ENCODE results near the gene SEMA6B. TPM values are rescaled to one million over a fixed set of nuclear protein-coding genes. Genes with fewer than 3 reads are reported as not detected.

SEMA6B gene
- total RNA-seq, 1 experiment from 2014 or later: 8.4 TPM

- no peak for DNase-seq (ENCODE audit: low spot score)
Observed at GRCh38 chr19:4510435-4511255, 48.8 kb downstream of the SEMA6B start.

DNA sequence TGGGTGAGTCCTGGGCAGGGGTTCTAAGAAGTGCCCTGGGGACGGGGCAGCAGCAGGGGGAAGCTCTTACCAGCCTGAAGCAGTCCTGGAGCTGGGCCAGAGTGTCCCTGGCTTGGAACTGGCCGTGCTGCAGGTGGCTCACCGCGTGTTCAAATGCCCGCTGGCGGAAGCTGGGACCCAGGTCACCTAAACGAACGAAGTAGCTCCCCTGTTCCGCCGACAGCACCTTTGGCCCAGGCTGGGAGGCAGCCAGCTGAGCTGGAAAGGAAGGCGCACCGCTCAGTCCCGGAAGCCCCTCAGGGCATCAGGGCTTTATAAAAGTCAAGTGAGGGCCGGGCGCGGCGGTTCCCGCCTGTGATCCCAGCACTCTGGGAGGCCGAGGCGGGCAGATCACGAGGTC, 50.8 kb downstream of the SEMA6B start:
- no peak for DNase-seq (ENCODE audit: low spot score)

DNA sequence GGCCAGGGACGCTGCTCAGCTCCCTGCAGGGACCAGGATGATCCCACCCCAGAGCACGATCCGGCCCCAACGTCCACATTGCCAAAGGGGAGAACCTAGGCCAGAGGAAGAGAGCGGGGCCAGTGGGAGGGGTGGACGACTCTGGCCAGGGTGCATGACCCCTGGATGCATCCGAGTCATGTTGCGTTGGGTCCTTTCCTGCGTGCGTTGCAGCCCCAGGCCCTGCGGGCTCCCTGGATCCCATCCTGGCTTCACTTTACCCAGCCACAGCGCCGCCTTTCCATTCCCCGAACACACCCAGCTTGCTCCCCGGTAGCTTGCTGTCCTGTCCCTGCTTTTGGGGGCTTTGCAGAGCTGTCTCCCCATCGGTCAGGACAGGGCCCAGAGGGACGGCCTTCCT, 51.7 kb downstream of the SEMA6B start:
- DNase-seq (ENCODE audit: low spot score): no peak

DNA sequence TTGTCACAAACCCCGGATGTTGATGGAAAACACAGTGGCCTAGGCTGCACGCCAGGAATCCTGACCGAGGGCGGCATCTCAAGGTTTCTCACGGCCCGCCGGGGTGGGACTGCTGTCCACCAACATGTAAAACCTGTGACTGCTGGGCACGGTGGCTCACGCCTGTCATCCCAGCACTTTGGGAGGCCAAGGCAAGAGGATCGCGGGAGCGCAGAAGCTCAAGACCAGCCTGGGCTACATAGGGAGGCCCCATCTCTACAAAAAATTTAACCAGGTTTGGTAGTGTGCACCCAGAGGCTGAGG, 52.4 kb downstream of the SEMA6B start:
- no peak for DNase-seq (ENCODE audit: low spot score)

GRCh38 chr19:4506449-4507149, 52.9 kb downstream of the SEMA6B start:
- no peak for DNase-seq (ENCODE audit: low spot score)

DNA sequence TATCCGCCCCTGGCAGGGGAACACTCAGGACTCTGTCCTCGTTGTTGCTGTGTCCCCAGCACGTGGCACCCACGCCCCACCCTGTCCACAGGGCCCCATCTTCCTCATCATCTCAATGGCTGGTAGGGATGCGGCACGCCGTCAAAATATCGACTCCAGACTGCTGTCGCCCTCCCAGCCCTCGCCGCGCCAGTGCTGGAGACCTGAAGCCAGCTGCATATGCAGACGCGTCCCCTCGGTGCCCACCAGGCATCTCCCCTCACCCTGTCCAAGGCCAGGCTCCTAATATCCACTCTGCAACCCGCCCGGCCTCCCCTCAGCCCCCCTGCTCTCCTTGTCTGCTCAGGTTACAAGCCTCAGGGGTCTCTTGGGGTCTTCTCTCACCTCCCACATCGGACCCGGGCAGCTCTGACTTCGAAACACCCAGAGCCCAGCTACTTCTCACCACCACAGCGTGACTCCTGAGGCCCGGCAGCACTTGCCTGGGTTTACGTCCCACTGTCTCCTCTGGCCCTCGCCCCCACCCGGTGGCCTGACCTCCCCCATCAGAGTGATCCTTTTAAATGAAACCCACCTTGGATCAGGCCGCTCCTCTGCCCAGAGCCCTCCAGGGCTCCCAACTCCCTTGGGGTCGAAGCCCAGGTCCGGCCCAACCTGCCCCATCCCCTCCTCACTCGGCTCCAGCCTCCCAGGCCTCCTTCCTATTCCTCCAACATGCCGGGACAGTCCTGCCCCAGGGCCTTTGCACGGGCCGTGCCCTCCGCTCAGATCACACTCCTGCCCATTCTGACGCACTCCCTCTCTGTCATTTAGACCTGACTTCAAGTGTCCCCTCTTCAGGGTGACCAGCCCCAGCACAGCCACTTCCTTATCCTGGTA, 53.7 kb downstream of the SEMA6B start:
- DNase-seq (ENCODE audit: low spot score): no peak

DNA sequence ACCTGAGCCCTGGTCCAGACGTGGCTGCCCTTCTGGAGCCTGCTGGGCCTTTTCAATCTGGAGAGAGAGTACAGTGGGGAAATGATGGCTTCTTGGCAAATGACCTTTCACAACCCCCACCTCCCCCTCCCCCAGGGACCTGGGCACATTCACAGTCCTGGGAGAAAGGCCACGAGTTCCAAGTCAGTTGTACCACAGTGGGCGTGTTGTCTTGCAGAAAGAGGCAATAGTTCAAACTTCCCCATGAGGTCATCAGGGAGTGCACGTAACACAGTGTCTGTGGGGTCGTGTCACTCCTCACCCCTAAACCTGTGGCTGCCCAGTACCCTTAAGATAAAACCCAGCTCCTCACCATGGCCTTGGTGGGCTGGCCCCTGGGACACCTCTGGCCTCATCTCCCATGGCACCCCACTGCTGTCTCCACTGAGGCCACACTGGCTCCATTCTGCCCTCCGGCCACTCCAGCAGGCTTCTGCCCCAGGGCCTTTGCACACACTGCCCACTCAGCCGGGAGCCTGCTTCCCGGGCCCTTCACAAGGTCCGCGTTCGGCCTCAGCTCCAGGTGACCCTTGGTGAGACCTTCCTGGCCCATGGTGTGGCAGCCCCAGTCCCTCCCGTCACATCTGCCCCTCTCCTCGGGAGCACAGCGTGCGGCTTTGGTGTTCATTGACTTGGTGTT, 54.5 kb downstream of the SEMA6B start:
- no peak for DNase-seq (ENCODE audit: low spot score)

DNA sequence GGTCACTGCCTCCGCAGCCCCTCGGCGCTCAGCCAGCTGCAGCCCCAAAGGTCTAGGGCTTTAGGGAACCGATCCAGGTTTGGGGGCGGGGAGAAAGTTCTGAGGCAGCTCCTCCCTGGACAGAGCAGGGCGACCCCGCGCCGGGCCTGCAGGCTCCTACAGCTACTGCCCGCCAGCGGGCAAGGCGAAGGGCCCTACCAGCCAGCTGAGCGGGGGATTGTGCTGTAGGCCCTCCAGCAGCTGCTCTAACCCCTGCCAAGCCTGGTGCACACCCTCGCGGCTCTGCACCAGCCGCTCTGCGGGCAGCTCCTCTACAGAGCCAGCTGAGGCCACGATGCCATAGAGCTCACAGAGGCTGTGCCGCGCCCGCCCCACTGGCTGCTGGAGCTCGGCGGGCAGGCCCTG, 55.2 kb downstream of the SEMA6B start:
- no peak for DNase-seq (ENCODE audit: low spot score)

- no peak for DNase-seq (ENCODE audit: low spot score)
Observed at GRCh38 chr19:4503825-4504170, 55.7 kb downstream of the SEMA6B start.

GRCh38 chr19:4503132-4503824, 56.2 kb downstream of the SEMA6B start:
- no peak for DNase-seq (ENCODE audit: low spot score)

- DNase-seq (ENCODE audit: low spot score): no peak
Observed at GRCh38 chr19:4502282-4503131, 57.0 kb downstream of the SEMA6B start.

DNA sequence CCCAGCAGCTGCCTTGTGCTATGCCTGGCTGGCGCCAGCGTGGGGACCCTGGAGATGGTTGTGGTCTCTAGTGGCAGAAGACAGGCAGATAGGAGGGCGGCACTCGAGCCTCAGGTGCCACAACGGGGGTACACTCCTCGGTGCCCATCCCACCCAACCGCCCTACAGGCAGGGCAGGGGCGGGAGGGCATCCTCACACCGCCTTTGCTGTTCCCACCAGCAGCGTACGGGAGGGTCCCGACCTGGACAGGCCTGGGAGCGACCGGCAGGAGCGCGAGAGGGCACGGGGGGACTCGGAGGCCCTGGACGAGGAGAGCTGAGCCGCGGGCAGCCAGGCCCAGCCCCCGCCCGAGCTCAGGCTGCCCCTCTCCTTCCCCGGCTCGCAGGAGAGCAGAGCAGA, 57.8 kb downstream of the SEMA6B start:
- DNase-seq (ENCODE audit: low spot score): no peak

DNA sequence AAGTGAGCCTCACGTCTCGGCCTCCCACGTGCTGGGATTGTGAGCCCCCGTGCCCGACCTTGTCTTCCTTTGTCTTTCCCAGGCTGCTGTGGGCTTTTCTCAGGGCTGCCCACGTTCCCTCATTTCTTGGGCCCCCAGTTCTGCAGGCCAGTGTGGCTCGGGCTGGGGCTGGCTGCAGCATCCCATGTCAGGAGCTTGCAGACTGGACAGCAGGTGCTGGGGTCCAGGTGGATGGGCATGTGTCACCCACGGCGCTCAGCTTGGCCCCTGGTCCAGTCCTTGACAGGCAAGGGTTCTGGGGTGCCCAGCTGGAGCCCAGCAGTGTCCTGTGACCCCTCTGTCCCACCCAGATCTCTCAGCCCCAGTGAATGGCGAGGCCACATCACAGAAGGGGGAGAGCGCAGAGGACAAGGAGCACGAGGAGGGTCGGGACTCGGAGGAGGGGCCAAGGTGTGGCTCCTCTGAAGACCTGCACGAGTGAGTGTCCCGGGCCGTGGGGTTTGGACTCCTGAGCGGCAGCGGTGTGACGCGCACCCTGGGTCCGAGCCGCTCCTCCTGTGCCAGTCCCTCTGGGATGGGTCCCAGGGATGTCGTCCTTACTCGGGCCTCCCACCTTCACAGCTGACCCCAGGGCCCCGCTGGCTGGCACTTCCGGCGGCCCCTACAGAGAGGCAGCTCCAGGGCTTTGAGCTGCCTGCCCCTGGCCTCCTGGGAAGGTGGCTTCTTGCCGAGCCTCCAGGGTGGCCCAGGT, 58.5 kb downstream of the SEMA6B start:
- DNase-seq (ENCODE audit: low spot score): no peak

GRCh38 chr19:4499855-4500254, 59.6 kb downstream of the SEMA6B start:
- no peak for DNase-seq (ENCODE audit: low spot score)

GRCh38 chr19:4499318-4499717, 60.2 kb downstream of the SEMA6B start:
- DNase-seq (ENCODE audit: low spot score): no peak

GRCh38 chr19:4498694-4499093, 60.8 kb downstream of the SEMA6B start:
- DNase-seq (ENCODE audit: low spot score): no peak

DNA sequence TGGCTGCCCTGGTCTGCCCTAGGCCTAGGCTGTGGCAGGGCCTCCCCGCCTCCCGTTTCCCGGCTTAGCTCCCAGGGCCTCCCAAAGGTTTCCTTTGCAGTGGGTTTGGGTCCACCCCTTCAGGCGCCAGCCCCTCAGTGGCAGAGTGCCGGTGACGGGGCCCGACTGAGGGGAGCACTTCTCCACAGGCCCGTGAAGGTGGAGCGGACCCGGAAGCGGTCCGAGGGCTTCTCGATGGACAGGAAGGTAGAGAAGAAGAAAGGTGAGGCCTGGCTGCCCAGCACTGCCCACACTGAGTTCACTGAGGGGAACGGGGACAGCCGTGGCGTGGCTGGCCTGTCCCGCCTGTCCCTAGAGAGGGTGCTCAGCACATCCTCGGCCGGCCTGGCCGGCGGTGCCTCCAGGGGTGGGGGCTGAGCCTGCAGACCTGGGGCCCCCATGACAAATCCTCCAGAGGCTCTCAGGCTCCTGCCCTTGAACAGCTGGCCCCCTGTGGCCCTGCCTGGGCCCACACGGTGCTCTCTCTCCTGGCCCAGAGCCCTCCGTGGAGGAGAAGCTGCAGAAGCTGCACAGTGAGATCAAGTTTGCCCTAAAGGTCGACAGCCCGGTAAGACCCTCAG, 61.6 kb downstream of the SEMA6B start:
- DNase-seq (ENCODE audit: low spot score): no peak

GRCh38 chr19:4496304-4496703, 63.2 kb downstream of the SEMA6B start:
- no peak for DNase-seq (ENCODE audit: low spot score)

DNA sequence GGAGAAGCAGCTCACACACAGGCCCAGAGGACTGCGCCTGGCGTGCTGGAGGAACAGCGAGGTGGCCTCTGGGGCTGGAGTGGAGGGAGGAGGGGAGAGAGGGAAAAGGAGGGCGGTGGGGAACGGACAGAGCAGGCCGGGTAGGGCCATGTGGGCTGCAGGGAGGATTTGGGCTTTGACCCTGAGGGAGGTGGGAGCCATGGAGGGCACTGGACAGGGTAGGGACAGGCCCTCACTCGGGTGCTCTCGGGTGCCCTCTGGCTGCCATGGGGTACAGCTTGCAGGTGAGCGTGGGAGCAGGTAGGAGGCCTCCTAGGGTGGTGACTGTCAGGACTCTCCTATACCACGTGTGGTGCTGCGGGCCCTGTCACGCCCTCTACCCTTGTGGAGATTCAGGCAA, 64.0 kb downstream of the SEMA6B start:
- DNase-seq (ENCODE audit: low spot score): no peak
